ENCODE results near the gene HTR5A. TPM values are rescaled to one million over a fixed set of nuclear protein-coding genes. Genes with fewer than 3 reads are reported as not detected.

Gene HTR5A
- total RNA-seq, 1 donor from 2014 or later = 0.08 TPM

GRCh38 chr7:155108144-155108901 lies 38.2 kb downstream of the HTR5A start:
- no peak overlapping the region for H3K27ac Mint-ChIP-seq (ENCODE audit: unreplicated experiment)
- TF ChIP-seq CTCF (IDR thresholded peaks at IDR 0.05; ENCODE audit: unreplicated experiment) = no peak
- H3K27me3 Mint-ChIP-seq (ENCODE audit: unreplicated experiment) = peaks cover 2% of the 10 kb centered on the region
- no peaks in the 10 kb centered on the region for H3K36me3 Mint-ChIP-seq (ENCODE audit: low read depth, unreplicated experiment)
- no peaks in the 10 kb centered on the region for H3K9me3 Mint-ChIP-seq (ENCODE audit: unreplicated experiment)
- no peak for DNase-seq (ENCODE audit: low spot score)
- no peak overlapping the region for H3K4me3 Mint-ChIP-seq (ENCODE audit: unreplicated experiment)
- H3K4me1 Mint-ChIP-seq (ENCODE audit: unreplicated experiment) = peaks cover 7% of the 10 kb centered on the region

GRCh38 chr7:155109121-155109520 lies 39.0 kb downstream of the HTR5A start:
- Mint-ChIP-seq H3K9me3 (ENCODE audit: unreplicated experiment) (no peaks in the 10 kb centered on the region), H3K27me3 (ENCODE audit: unreplicated experiment) (peaks cover 2% of the 10 kb centered on the region), H3K4me3 (ENCODE audit: unreplicated experiment) (no peak overlapping the region)

GRCh38 chr7:155115288-155115687 lies 45.2 kb downstream of the HTR5A start:
- peaks cover 6% of the 10 kb centered on the region for H3K9me3 Mint-ChIP-seq (ENCODE audit: unreplicated experiment)
- no peaks in the 10 kb centered on the region for H3K36me3 Mint-ChIP-seq (ENCODE audit: low read depth, unreplicated experiment)
- H3K4me1 Mint-ChIP-seq (ENCODE audit: unreplicated experiment) = no peaks in the 10 kb centered on the region
- no peak for TF ChIP-seq CTCF (IDR thresholded peaks at IDR 0.05; ENCODE audit: unreplicated experiment)
- H3K27me3 Mint-ChIP-seq (ENCODE audit: unreplicated experiment) = peaks cover 1% of the 10 kb centered on the region
- no peak for DNase-seq (ENCODE audit: low spot score)
- H3K4me3 Mint-ChIP-seq (ENCODE audit: unreplicated experiment) = no peak overlapping the region
- no peak overlapping the region for H3K27ac Mint-ChIP-seq (ENCODE audit: unreplicated experiment)

More at GRCh38 chr7:155109121-155109520, 39.0 kb downstream of the HTR5A start:
- H3K36me3 Mint-ChIP-seq (ENCODE audit: low read depth, unreplicated experiment) = no peaks in the 10 kb centered on the region
- no peak overlapping the region for H3K27ac Mint-ChIP-seq (ENCODE audit: unreplicated experiment)
- peaks cover 7% of the 10 kb centered on the region for H3K4me1 Mint-ChIP-seq (ENCODE audit: unreplicated experiment)
- TF ChIP-seq CTCF (IDR thresholded peaks at IDR 0.05; ENCODE audit: unreplicated experiment) = no peak
- DNase-seq (ENCODE audit: low spot score) = no peak

- peaks cover 1% of the 10 kb centered on the region for H3K27me3 Mint-ChIP-seq (ENCODE audit: unreplicated experiment)
- DNase-seq (ENCODE audit: low spot score) = no peak
- H3K9me3 Mint-ChIP-seq (ENCODE audit: unreplicated experiment) = peaks cover 6% of the 10 kb centered on the region
- no peak overlapping the region for H3K27ac Mint-ChIP-seq (ENCODE audit: unreplicated experiment)
- H3K4me1 Mint-ChIP-seq (ENCODE audit: unreplicated experiment) = no peaks in the 10 kb centered on the region
- TF ChIP-seq CTCF (IDR thresholded peaks at IDR 0.05; ENCODE audit: unreplicated experiment) = no peak
- no peaks in the 10 kb centered on the region for H3K36me3 Mint-ChIP-seq (ENCODE audit: low read depth, unreplicated experiment)
- peak overlapping the region; percentile 35 for H3K4me3 Mint-ChIP-seq (ENCODE audit: unreplicated experiment)
Observed at GRCh38 chr7:155119801-155120382, 49.8 kb downstream of the HTR5A start.

GRCh38 chr7:155120460-155120859 lies 50.3 kb downstream of the HTR5A start:
- Mint-ChIP-seq H3K9me3 (ENCODE audit: unreplicated experiment) (peaks cover 6% of the 10 kb centered on the region), H3K4me1 (ENCODE audit: unreplicated experiment) (no peaks in the 10 kb centered on the region), H3K4me3 (ENCODE audit: unreplicated experiment) (no peak overlapping the region), H3K27ac (ENCODE audit: unreplicated experiment) (no peak overlapping the region), H3K36me3 (ENCODE audit: low read depth, unreplicated experiment) (no peaks in the 10 kb centered on the region), H3K27me3 (ENCODE audit: unreplicated experiment) (peaks cover 1% of the 10 kb centered on the region)
- DNase-seq (ENCODE audit: low spot score) = no peak
- no peak for TF ChIP-seq CTCF (IDR thresholded peaks at IDR 0.05; ENCODE audit: unreplicated experiment)

Data from endothelial cell (in vitro differentiated cells).